GM23248 (cell line): ENCODE measurements around the gene POFUT2.

Source experiments
- EZH2 ChIP-seq: fragments of 200-600 bp; sonication (generic); IDR thresholded peaks from 2 replicates; pipeline ENCODE4 v1.6.1; 2018; ENCODE audit warnings: antibody characterized with exemption, mild to moderate bottlenecking; ENCODE audit not compliant: insufficient read depth, poor library complexity, severe bottlenecking
- EZH2phosphoT487 ChIP-seq: fragments of 200-600 bp; sonication (generic); IDR thresholded peaks from 2 replicates; pipeline ENCODE4 v1.6.1; 2018; ENCODE audit warnings: antibody characterized with exemption, moderate library complexity, mild to moderate bottlenecking, low read depth; ENCODE audit not compliant: insufficient read depth

DNA sequence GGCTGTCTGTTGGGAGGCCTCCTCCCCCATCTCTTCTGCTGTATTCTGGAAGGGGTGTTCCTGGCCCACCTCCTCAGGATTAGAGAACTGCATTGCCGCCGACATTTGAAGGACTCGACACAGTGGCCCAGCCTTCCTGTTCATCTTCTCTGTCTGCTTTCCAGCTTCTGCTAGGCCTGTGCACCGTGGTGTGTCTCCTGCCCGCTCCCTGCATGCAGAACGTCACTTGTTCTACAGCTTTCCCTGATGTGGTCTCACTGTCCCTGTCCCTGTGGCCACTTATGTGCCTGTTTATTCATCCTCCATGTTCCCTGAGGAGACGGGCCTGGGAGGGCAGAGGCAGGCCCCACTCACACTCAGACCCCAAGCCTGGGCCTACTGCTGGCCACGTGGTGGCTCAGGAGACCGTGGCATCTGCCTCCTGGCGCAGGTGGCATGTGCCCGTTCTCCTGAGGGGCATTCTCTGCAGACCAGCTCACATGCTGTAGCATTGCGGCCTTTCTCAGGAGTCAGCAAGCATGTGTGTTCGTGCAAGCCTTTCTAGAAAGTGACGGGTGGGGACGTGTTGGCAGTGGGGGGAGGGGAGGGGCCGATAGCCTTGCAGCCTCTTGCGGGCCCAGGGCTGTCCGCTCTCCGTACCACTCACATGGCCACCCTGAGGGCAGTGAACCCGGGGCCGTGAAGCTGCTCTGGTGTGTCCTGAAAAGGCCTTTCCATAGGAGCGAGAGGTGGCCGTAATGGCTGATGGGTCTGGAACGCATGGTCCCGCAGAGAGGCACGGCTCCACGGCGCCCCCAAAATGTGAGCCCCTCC, 35.9 kb downstream of the POFUT2 start:
- no peak for TF ChIP-seq EZH2
- TF ChIP-seq EZH2phosphoT487: no peak
